ENCODE measurements around the gene TPPP3.
"Not testable (repeated sequence)": the region's sequence is repeated elsewhere in the genome, so short reads cannot be mapped to it uniquely, and the experiment has no call there.

The TPPP3 gene

GRCh38 chr16:67389911-67390815 lies 3.1 kb downstream of the TPPP3 start:
- DNase-seq (ENCODE audit: low read depth), result no peak

DNA sequence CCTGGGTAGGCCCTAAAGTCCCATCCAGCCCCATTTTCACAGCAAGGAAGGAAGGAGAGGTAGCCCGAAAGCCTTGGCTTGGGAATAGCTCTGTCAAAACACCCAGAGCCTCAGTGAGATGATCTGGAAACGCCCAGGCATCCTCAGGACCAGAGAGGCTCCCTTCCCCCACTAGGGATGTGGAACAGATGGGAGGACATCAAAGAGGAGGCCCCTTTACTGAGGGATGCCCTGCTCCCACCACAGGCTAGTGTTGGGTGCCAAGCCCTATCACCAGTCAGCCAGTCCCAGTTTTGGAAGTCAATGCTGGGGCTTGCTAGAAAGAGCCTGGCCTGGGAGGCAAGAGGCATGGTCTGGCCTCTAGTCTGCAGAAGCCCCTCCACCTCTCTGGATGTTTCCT lies 4.7 kb downstream of the TPPP3 start:
- DNase-seq (ENCODE audit: low read depth), result no peak

DNA sequence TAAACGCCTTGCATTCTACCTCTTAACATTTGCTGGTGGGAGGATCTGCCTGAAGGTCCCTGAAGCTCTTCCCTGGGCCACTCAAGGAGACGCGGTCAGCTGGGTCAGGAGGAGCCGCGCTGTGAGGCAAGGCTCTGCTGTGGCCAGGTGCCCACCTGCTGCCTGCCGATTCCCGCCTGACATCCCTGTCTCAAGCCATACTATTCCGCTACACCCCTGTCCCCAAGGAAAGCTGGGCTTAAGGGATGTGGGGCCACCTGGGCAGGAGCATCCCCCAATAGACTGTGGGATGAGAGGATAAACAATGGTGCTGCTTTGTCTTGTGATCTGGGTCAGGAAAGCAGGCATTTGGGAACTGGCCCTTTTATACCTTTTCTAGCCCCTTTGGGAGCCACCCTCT lies 5.1 kb downstream of the TPPP3 start:
- DNase-seq (ENCODE audit: low read depth), result no peak

DNA sequence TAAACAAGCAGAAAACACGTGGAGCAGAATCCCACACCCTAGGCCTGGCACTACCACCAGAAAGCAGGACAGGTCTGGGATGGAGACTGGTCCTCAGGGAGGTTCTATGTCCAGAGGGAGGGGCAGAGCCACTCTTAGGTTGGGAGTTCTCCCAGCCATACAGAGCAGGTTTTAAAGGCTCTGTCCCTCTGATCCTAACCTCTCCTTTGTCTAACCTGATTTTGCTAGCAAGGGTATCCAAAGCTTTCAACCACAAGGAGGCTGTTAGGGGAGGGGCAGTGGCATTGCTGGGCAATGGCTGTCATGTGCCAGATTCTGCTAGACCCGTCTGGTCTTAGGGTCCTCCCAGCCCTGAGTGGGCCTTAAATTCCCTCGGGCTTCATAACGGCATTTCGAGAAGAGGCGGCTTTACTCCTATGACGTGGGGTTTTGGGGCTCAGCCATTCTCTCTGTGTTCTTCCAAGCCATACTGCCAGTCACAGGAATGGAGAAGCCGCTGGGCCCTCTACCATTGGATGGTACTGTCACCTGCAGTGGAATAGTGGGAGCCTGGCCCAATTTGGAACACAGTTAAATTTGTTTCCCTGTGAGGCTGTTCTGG lies 5.7 kb downstream of the TPPP3 start:
- DNase-seq (ENCODE audit: low read depth), result no peak

DNA sequence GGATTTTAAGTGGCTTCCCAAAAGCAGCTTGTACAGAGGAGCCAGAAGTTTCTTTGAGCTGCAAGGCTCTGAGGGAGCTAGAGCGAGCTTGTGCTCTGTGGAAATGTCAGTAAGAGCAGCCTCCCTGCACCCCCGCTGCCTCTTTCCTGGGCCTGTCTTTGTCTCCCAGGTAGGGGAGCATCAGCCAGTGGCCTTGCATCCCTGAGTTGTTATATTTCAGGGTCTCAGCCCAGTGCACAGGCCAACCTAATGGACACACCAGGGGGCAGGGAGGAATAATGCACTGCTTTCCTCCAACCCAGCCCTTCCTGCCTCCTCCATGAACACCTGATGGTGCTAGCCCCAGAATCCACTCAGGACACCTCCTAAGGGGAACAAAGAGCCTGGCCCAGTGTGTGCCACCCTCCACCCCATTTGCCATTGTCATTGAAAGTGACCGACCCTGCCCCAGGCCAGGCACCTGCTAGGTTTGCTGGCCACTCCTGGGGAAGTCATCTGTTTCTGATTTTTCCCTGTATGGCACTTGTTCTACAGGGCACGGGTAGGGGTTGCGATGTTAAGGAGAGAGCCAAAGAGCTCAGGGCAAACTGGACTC lies 6.3 kb downstream of the TPPP3 start:
- no peak for DNase-seq (ENCODE audit: low read depth)

GRCh38 chr16:67384778-67385510 lies 8.4 kb downstream of the TPPP3 start:
- DNase-seq (ENCODE audit: low read depth), result no peak

GRCh38 chr16:67383284-67383683 lies 10.0 kb downstream of the TPPP3 start:
- no peak for DNase-seq (ENCODE audit: low read depth)

DNA sequence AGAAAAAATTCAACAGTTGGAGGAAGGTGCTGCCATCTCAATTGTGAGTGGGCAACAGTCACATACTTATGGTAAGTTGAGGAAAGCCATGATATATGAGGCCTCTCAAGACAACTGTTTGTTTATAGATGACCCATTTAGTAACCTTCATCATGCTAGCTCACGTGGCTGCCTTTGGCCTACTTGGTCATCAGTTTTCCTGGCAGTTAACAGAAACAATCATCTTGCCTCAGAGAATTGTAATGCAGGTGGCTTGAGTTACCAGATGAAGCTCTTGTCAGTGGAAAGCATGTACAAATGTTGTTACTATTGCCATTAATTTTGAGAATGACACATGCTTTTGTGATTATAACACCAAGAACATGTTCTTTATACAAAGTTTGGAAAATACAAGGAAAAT lies 14.7 kb downstream of the TPPP3 start:
- no peak for DNase-seq (ENCODE audit: low read depth)

DNA sequence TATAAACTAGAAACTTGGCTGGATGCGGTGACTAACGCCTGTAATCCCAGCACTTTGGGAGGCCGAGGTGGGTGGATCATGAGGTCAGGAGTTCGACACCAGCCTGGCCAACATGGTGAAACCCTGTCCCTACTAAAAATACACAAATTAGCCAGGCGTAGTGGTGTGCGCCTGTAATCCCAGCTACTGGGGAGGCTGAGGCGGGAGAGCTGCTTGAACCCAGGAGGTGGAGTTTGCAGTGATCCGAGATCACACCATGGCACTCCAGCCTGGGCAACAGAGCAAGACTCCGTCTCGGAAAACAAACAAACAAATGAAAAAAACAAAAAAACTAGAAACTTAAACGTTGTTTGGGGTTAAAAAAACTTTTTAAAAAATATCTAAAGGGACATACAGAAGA lies 17.3 kb downstream of the TPPP3 start:
- not testable (repeated sequence) for DNase-seq (ENCODE audit: low read depth)

- DNase-seq (ENCODE audit: low read depth), result no peak
Observed at GRCh38 chr16:67372664-67373063, 20.6 kb downstream of the TPPP3 start.

GRCh38 chr16:67370661-67371060 lies 22.6 kb downstream of the TPPP3 start:
- DNase-seq (ENCODE audit: low read depth), result no peak

DNA sequence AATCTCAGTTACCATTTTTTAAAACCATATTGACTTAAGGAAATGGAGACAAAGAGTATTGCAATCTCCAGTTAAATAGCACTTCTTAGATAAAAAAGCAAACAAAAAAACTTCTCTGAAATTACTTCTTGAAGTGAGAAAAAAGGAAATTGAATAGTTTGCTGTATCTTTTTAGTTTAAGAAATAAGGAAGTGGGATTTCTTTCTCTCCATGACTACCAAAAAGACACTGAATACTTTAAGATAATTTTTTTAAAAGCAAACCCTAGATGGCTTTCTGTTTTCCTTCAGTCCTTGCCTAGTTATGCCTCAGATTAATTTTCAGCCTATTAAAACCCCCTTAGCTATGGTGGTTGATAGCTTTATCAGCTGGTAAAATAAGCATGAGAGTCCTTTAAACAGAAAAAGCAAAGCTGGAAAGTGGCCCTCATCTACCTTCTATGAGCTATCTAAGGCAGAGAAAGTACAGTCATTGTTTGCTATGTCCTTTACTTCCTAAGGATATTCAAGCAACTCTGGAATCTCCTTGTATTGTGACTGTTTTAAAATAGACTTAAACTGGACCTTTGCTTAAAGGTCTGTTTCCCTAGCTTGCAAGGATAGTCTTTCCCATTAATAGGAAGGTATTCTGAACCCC lies 28.6 kb downstream of the TPPP3 start:
- DNase-seq (ENCODE audit: low read depth), result no peak

DNA sequence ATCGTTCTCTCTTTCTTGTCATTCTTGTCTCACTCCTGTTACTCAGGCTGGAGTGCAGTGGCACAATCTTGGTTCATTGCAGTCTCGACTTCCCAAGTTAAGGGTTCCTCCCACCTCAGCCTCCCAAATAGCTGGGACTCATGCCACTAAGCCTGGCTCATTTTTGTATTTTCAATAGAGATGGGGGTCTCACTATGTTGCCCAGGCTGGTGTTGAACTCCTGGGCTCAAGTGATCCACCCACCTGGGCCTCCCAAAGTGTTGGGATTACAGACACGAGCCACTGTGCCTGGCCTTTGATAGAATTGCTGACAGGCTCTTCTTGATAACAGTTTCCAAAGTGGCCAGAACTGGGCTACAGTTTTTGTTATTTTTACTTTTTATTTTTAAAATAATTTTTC lies 32.3 kb downstream of the TPPP3 start:
- DNase-seq (ENCODE audit: low read depth), result no peak

- DNase-seq (ENCODE audit: low read depth), result not testable (repeated sequence)
Observed at GRCh38 chr16:67359540-67360269, 33.6 kb downstream of the TPPP3 start.

- DNase-seq (ENCODE audit: low read depth), result no peak
Observed at GRCh38 chr16:67357561-67357960, 35.7 kb downstream of the TPPP3 start.

- DNase-seq (ENCODE audit: low read depth), result no peak
Observed at GRCh38 chr16:67356396-67356795, 36.9 kb downstream of the TPPP3 start.

DNA sequence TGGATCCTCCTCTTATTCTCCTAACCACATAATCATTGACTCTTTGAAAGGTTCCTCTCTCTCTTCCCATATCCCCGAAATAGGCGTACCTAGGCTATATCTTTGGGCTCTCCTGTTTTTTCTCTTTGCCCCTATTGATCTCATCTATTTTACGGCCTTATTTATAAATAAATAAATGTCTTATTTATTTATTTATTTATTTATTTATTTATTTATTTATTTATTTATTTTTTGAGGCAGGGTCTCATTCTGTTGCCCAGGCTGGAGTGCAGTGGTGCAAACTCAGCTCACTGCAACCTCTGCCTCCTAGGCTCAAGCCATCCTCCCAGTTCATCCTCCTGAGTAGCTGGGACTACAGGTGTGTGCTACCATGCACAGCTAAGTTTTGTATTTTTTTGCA lies 40.8 kb downstream of the TPPP3 start:
- DNase-seq (ENCODE audit: low read depth), result not testable (repeated sequence)

DNA sequence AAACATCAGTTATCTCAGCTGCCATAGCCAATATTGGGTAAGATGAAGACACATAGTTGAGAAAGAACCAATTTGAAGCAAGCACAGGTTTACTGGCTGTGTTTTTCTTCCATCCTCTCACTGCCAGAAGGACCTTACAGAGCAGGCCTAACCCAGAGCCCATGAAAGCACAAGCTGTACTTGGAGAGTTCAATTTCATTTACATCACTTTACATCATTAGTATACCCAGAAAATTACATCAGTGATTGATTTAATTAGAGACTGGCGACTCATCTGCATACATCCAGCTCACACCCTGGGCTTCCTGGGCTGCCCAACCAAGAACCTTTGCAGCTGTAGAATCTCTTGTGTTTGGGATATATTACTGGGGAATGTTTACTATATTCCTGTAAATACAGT lies 43.0 kb downstream of the TPPP3 start:
- DNase-seq (ENCODE audit: low read depth), result no peak

DNA sequence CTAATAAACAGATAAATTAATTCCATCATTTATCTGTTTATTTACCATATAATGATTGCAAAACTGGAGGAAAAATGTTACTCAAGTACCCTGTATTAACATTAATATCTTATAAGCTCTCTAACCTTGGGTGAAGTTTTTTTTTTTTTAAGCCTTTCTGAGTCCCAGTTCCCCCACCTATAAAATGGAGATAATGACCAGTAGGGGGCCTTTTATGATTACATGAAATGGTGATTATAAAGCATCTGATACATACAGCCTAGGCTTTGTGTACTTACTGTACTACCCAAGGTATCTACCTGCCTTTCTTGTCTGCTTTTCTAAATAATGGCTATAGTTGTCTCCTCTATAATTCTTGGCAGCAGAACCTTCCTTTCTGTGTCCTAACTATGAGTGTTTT lies 44.1 kb downstream of the TPPP3 start:
- DNase-seq (ENCODE audit: low read depth), result no peak

GRCh38 chr16:67346341-67346740 lies 47.0 kb downstream of the TPPP3 start:
- no peak for DNase-seq (ENCODE audit: low read depth)

DNA sequence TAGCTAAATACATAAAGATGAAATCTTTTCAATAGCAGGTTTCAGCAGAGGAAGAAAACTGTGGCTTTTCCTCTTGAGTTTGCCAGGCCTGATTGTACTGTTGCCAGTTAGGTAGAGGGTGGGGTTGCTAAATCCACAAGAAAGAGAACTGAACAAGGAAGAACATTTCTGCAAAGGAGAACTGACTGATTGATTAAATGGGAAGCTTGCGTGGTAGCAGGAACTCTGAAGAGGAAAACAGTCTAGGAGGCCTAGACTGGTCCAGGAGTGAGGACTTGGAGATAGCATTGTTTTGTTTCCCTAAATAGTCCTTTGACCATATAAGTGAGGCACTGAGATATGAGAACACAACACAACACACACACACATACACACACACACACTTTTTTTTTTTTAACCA lies 47.9 kb downstream of the TPPP3 start:
- no peak for DNase-seq (ENCODE audit: low read depth)

Data from T-helper 22 cell (primary cell).